Kidney epithelial cell (primary cell): ENCODE results near the gene CDH12. TPM values are rescaled to one million over a fixed set of nuclear protein-coding genes. Genes with fewer than 3 reads are reported as not detected.
A peak's percentile ranks its signal among the peaks of the same experiment; 100 is the strongest.

Source experiments
- DNase-seq: peaks from one replicate; pipeline ENCODE4 v3.0.0-alpha.2; 2010; ENCODE audit warnings: low read depth
- H3K27me3 ChIP-seq: 2 replicates; pipeline ENCODE4 v1.6.0; 2011; ENCODE audit warnings: low read length; ENCODE audit not compliant: control insufficient read depth, insufficient read depth
- H3K36me3 ChIP-seq: 2 replicates; pipeline ENCODE4 v1.5.1; 2011; ENCODE audit warnings: low read length; ENCODE audit not compliant: control insufficient read depth, insufficient read depth
- H3K4me3 ChIP-seq: 2 replicates; pipeline ENCODE4 v1.5.1; 2011; ENCODE audit warnings: low read depth, mild to moderate bottlenecking, control low read depth, low read length
- CTCF ChIP-seq: IDR thresholded peaks from 2 replicates; pipeline ENCODE4 v1.5.1; 2011; ENCODE audit warnings: mild to moderate bottlenecking, moderate library complexity, low read length, control low read depth, inconsistent platforms; ENCODE audit not compliant: insufficient read depth, poor library complexity, severe bottlenecking
- total RNA-seq: library from RNA; depleted of rRNA; stranded (reverse); fragments of >200 nt; gene quantifications from 2 replicates; pipeline ENCODE4 v1.2.3, GENCODE V29; 2015

CDH12 gene
- total RNA-seq, 1 donor from 2014 or later: not detected

DNA sequence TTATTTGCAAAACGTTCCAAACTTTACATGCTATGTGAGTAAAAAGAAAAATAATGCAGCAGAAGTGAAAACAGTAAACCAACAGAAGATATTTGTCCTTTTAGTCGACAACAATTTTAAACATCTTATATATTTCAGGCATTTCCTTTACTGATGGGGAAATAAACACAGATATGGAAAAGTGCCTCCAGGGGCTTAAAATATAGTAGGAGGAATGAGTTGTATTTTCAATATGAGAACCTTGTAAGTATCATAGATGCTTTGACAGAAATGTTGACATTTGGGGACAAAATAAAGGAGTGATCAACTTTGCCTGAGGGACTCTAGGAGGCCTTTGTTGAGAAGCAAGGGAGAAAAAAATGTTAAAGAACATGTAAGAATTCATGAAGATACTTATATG lies 1043.5 kb downstream of the CDH12 start:
- Histone ChIP-seq H3K4me3 (no peak overlapping the region), H3K36me3 (no peaks in the 10 kb centered on the region), H3K27me3 (no peaks in the 10 kb centered on the region)
- no peak for TF ChIP-seq CTCF
- no peak for DNase-seq

GRCh38 chr5:21807953-21808352 lies 1045.2 kb downstream of the CDH12 start:
- no peaks in the 10 kb centered on the region for H3K36me3 ChIP-seq
- H3K27me3 ChIP-seq: no peaks in the 10 kb centered on the region
- no peak for DNase-seq
- no peak for TF ChIP-seq CTCF
- no peak overlapping the region for H3K4me3 ChIP-seq

GRCh38 chr5:21806943-21807342 lies 1046.2 kb downstream of the CDH12 start:
- DNase-seq: no peak
- no peak overlapping the region for H3K4me3 ChIP-seq
- H3K36me3 ChIP-seq: no peaks in the 10 kb centered on the region
- no peaks in the 10 kb centered on the region for H3K27me3 ChIP-seq
- no peak for TF ChIP-seq CTCF

DNA sequence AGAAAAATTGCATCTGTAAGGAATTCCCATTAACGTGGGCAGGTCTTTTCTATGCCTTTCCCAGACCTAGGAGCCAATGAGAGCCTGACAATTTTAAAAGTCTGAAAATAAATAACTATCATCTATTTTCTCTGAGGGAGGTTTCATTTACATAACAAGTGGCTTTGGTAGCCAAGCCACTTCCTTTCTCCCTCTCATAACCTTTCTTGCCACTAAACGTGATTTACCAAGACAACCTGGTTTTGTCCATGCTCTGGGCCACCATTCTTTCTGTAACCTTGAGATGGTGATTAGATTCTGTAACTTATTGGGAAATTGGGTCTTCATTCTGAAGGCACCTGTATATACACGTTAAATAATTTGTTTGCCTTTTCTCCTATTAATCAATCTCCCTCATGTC lies 1046.9 kb downstream of the CDH12 start:
- H3K4me3 ChIP-seq: no peak overlapping the region
- DNase-seq: no peak
- no peak for TF ChIP-seq CTCF

GRCh38 chr5:21802869-21803490 lies 1050.2 kb downstream of the CDH12 start:
- DNase-seq: no peak
- TF ChIP-seq CTCF: peak; percentile 56
- Histone ChIP-seq H3K4me3 (no peak overlapping the region), H3K27me3 (no peaks in the 10 kb centered on the region), H3K36me3 (no peaks in the 10 kb centered on the region)

More for the DNA sequence above, 1046.9 kb downstream of the CDH12 start:
- no peaks in the 10 kb centered on the region for H3K27me3 ChIP-seq
- H3K36me3 ChIP-seq: no peaks in the 10 kb centered on the region

GRCh38 chr5:21802100-21802499 lies 1051.0 kb downstream of the CDH12 start:
- no peak overlapping the region for H3K4me3 ChIP-seq
- no peaks in the 10 kb centered on the region for H3K27me3 ChIP-seq
- no peaks in the 10 kb centered on the region for H3K36me3 ChIP-seq
- no peak for TF ChIP-seq CTCF
- DNase-seq: no peak
